GM19025 (cell line): ENCODE results near the gene ARPC1A.
"Not testable (repeated sequence)": the region's sequence is repeated elsewhere in the genome, so short reads cannot be mapped to it uniquely, and the experiment has no call there.

ENCODE experiments used
- ATAC-seq: cut with Tn5 transposase; IDR thresholded peaks from one replicate; pipeline ENCODE4 v1.9.1; 2021; ENCODE audit warnings: mild to moderate bottlenecking, low read depth, moderate library complexity; ENCODE audit not compliant: unreplicated experiment

Gene ARPC1A

DNA sequence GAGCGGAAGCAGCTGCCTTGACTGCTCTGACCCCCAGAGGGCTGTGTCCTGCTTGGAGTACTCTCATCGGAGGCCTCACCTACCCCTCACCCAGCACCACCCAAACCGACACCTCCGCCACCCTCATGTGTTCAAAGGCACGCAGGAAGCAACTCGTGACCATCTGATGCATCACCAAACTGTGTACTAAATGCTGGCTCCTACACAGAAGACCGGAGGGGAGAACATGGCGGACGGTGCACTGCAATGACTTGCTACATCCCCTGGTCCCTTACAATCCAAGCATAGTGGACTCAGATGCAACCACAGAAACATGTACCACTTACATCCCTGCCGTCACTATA lies 79.3 kb downstream of the ARPC1A start:
- no peak for ATAC-seq

DNA sequence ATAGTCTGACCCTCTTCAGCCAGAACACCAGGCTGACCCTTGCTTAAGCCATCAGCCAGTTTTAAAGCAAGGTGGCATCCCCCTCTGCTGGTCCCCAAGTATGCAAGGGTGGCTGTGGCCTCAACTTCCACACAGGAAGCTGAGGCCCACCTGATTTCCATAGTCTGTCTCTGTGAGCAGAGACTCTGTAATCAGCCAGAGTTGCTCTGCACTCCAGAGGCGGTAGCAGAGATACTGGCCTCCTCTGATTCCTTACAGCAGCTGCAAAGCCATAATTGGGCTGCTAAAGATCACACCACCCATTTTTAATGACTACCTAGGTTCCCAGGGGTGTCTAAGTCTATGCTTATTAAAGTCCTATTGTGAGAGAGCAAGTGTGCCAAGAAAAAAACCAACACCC lies 80.9 kb downstream of the ARPC1A start:
- ATAC-seq, result no peak

DNA sequence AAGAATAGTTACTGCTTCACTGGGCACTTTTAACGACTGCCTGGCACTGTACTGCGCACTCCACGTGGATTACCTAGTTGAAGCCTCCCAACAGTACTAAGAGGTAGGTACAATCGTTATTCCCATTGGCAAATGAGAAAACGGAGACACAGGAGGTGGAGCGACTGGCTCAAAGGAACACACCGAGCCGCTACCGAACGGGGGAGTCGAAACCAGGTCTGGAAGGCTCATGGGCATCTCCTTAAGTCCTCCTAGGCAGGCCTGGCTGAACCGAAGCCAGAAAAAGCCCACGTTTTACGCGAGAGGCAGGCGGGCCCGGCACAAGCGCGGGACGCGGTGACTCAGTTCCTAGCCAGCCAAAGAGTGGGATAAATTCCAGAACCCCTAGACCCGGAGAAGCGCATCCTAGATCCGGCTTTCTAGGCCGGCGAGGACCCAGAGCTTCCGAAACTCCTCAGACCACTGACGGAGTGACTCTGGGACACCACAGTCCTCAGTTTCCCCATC lies 82.2 kb downstream of the ARPC1A start:
- ATAC-seq, result no peak

DNA sequence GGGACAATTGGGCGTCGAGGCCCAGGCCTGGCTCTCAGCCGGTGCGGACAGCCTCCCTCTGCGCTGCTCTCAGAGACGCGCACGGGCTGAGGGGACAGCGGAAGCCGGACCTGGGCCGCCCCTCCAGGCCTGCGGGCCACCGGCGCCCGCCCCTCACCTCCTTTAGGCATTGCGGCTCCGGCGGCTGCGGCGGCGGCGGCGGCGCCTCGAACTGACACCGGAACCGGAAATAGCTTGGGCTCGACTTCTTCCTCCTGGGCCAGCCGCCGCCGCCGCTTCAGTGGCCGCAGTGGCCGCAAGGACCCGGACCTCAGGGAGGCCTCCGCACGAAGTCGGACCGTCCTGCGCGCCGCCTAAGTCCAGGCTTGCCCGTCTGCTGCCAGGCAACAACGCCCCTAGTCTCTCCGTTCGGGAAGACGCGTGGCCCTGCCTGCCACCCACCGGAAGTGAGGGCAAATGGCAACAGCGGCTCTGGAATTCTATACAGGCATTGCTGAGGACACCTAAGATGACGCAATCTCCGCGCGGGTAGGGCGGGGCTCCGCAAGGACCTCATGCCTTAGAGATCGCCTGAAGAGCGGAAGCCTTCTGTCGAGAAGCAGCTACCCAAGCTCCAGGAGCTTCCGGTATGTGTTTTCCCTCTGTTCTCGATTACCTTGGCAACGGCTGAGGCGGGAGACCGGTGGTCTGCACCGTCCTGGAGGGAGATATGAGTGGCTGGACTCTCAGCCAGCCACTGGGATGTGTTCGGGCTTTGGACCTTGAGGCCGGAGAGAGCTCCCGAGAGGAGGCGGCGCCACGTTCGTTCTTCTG lies 82.9 kb downstream of the ARPC1A start, which contains the start of the genes BUD31 and PDAP1:
TSS of gene BUD31 (plus strand) at position 591 of the 813 bp plus-strand sequence. CDS start 2,124 bp downstream, outside the sequence.
TSS of gene PDAP1 (minus strand) at position 219 of the 813 bp plus-strand sequence. CDS start at position 170, 49 bp downstream.
- peak; percentile 69 for ATAC-seq

DNA sequence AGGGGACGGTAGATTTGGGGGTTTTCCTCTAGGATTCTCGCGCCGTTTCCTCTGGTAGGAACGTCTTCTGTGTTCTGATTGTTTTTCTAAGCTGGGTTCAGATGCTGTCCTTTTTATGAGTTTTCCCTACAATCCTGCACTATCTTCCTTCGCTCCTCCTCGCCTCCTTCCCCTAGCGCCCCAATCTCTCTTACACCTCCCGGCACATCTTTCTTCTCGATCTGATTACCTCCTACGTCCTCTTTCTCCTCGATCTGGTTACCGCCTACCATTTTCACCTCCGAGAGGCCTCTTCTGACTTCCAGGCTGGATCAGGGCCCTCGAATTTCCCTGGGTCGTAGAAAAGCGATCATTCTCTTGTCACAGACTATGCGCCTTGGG lies 83.5 kb downstream of the ARPC1A start:
- no peak for ATAC-seq

DNA sequence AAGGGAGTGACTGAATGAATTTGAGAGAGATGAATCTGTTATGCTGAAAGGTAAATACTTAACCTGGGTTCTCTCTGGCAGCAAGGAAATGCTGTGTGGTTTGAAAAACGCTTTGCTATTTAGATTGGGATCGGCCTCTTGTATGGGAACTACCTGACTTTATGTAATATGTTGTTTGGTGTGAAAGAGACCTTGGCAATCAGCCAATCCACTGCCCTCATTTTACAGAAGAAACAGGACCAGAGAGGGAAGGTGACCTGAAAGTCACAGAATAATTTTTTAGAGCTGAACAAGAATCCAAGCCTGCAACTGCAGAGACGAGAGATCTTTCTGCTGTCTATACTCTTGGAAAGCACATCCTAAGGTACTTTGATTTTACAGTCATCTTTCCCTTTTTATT lies 84.1 kb downstream of the ARPC1A start:
- ATAC-seq, result no peak

DNA sequence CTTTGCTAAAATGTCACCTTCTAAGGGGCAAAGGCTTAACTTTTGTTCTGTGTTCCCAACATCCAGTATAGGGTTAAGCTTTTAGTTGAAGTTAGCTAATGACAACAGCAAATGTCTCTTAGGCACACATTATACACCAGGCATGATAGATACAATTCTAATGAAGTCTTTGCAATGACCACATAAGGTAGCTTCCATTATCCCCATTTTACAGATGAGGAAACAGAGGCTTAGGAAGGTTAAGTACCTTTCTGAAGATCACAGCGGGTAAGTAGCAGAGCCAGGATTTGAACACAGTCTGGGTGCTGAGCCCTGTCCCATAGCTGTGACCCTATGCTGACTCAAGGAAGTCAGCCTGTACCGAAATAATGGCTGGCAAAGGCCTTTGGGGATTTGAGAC lies 84.9 kb downstream of the ARPC1A start:
- no peak for ATAC-seq

DNA sequence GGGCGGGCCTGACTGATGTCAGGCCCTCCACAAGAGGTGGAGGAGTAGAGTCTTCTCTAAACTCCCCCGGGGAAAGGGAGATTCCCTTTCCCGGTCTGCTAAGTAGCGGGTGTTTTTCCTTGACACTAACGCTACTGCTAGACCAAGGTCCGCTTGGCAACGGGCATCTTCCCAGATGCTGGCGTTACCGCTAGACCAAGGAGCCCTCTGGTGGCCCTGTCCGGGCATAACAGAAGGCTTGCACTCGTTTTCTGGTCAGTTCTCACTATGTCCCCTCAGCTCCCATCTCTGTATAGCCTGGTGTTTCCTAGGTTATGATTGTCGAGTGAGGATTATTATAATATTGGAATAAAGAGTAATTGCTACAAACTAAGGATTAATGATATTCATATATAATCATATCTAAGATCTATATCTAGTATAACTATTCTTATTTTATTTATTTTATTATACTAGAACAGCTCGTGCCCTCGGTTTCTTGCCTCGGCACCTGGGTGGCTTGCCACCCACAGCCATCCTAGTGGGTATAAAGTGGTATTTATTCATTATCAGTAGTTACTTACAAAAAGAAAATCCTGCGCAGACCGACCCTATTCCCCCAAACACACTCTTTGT lies 89.9 kb downstream of the ARPC1A start:
- not testable (repeated sequence) for ATAC-seq
